Kidney glomerular epithelial cell (primary cell): Measurements from ENCODE around the gene LIPM.

Source experiments
- DNase-seq: peaks from one replicate; lab custom pipeline; 2025; lab: John Stamatoyannopoulos, UW

LIPM gene

GRCh38 chr10:88802523-88803285 is at the start of gene LIPM:
Gene LIPM, plus strand, starts transcription at chr10:88802730. Its CDS starts 167 bp downstream, at chr10:88802897.
- DNase-seq: no peak

- no peak for DNase-seq
Measured at GRCh38 chr10:88754287-88754686, 48.2 kb upstream of the LIPM start.

GRCh38 chr10:88755753-88756152 is 46.8 kb upstream of the LIPM start:
- no peak for DNase-seq

GRCh38 chr10:88756660-88757059 is 45.9 kb upstream of the LIPM start:
- no peak for DNase-seq

GRCh38 chr10:88759366-88760101 is 43.0 kb upstream of the LIPM start, which contains the start of gene LIPN:
Gene LIPN, plus strand, starts transcription at chr10:88760020. Its CDS starts 1,386 bp downstream, at chr10:88761406.
- DNase-seq: no peak

- DNase-seq: no peak
Measured at GRCh38 chr10:88762906-88763305, 39.6 kb upstream of the LIPM start.

GRCh38 chr10:88763441-88763840 is 39.1 kb upstream of the LIPM start:
- no peak for DNase-seq

- no peak for DNase-seq
Measured at GRCh38 chr10:88764110-88764509, 38.4 kb upstream of the LIPM start.

- no peak for DNase-seq
Measured at GRCh38 chr10:88765816-88766215, 36.7 kb upstream of the LIPM start.

GRCh38 chr10:88769384-88769783 is 33.1 kb upstream of the LIPM start:
- DNase-seq: no peak

- DNase-seq: no peak
Measured at GRCh38 chr10:88781206-88781605, 21.3 kb upstream of the LIPM start.

GRCh38 chr10:88782222-88782621 is 20.3 kb upstream of the LIPM start:
- no peak for DNase-seq

- no peak for DNase-seq
Measured at GRCh38 chr10:88783724-88784123, 18.8 kb upstream of the LIPM start.

- no peak for DNase-seq
Measured at GRCh38 chr10:88786032-88786770, 16.3 kb upstream of the LIPM start.

GRCh38 chr10:88787463-88787862 is 15.1 kb upstream of the LIPM start:
- DNase-seq: no peak

GRCh38 chr10:88788924-88789323 is 13.6 kb upstream of the LIPM start:
- DNase-seq: no peak

- peak; percentile 26 for DNase-seq
Measured at GRCh38 chr10:88791924-88792323, 10.6 kb upstream of the LIPM start.

GRCh38 chr10:88792661-88793060 is 9.9 kb upstream of the LIPM start:
- DNase-seq: no peak

GRCh38 chr10:88793712-88794299 is 8.7 kb upstream of the LIPM start:
- no peak for DNase-seq

GRCh38 chr10:88794731-88795130 is 7.8 kb upstream of the LIPM start:
- DNase-seq: no peak

GRCh38 chr10:88800152-88801125 is 2.1 kb upstream of the LIPM start:
- DNase-seq: peak; percentile 1
